GM12891 (cell line): ENCODE measurements around the gene KLHL3.

Source experiments
- DNase-seq: peaks from one replicate; pipeline ENCODE4 v3.0.0; 2011; ENCODE audit warnings: low spot score; ENCODE audit not compliant: insufficient read length
- FAIRE-seq: peaks from 2 replicates; lab custom pipeline; 2011; peaks lifted over from hg19 to GRCh38; lab: Jason Lieb, UNC
- PAX5 ChIP-seq: IDR thresholded peaks from 2 replicates; pipeline ENCODE4 v1.6.1; 2011; ENCODE audit warnings: low read length, moderate library complexity, mild to moderate bottlenecking; ENCODE audit not compliant: insufficient read depth, severe bottlenecking
- POLR2A ChIP-seq: IDR thresholded peaks from 2 replicates; pipeline ENCODE4 v1.6.1; 2011; ENCODE audit warnings: low read depth, low read length, control low read depth
- POLR2AphosphoS5 ChIP-seq: IDR thresholded peaks from 2 replicates; pipeline ENCODE4 v1.6.1; 2011; ENCODE audit warnings: low read depth, low read length, control low read depth
- POU2F2 ChIP-seq: IDR thresholded peaks from 2 replicates; pipeline ENCODE4 v1.6.1; 2011; ENCODE audit warnings: low read depth, mild to moderate bottlenecking, control low read depth, low read length, moderate library complexity
- SPI1 ChIP-seq: IDR thresholded peaks from 2 replicates; pipeline ENCODE4 v1.6.1; 2011; ENCODE audit warnings: low read depth, low read length, control low read depth
- TAF1 ChIP-seq: IDR thresholded peaks from 2 replicates; pipeline ENCODE4 v1.6.1; 2011; ENCODE audit warnings: low read depth, low read length, control low read depth

The KLHL3 gene

GRCh38 chr5:137699336-137700281 lies 36.3 kb downstream of the KLHL3 start:
- no peak for FAIRE-seq
- no peak for DNase-seq
- TF ChIP-seq POLR2AphosphoS5 (no peak), PAX5 (no peak), SPI1 (no peak), POU2F2 (no peak), TAF1 (no peak), POLR2A (no peak)

- no peak for DNase-seq
- FAIRE-seq: no peak
- TF ChIP-seq TAF1: no peak
- TF ChIP-seq SPI1: no peak
- TF ChIP-seq POLR2A: no peak
- TF ChIP-seq PAX5: no peak
- TF ChIP-seq POLR2AphosphoS5: no peak
- no peak for TF ChIP-seq POU2F2
Measured at GRCh38 chr5:137696481-137696880, 39.4 kb downstream of the KLHL3 start.

- FAIRE-seq: peak; percentile 5
- DNase-seq: no peak
- TF ChIP-seq PAX5 (no peak), POLR2AphosphoS5 (no peak), SPI1 (peak; percentile 71)
Measured at GRCh38 chr5:137695651-137696428, 40.0 kb downstream of the KLHL3 start.

GRCh38 chr5:137693951-137694721 lies 41.8 kb downstream of the KLHL3 start:
- TF ChIP-seq SPI1: no peak
- TF ChIP-seq POLR2AphosphoS5: no peak
- no peak for FAIRE-seq
- DNase-seq: no peak

- TF ChIP-seq TAF1 (no peak), POLR2AphosphoS5 (no peak), SPI1 (no peak), POLR2A (no peak), POU2F2 (no peak), PAX5 (no peak)
- DNase-seq (no peak), FAIRE-seq (no peak)
Measured at GRCh38 chr5:137693307-137693950, 42.5 kb downstream of the KLHL3 start.

- DNase-seq: no peak
- FAIRE-seq: no peak
- TF ChIP-seq PAX5 (no peak), POU2F2 (no peak), SPI1 (no peak), POLR2AphosphoS5 (no peak), TAF1 (no peak), POLR2A (no peak)
Measured at GRCh38 chr5:137689306-137689705, 46.6 kb downstream of the KLHL3 start.

GRCh38 chr5:137688210-137688840 lies 47.6 kb downstream of the KLHL3 start:
- DNase-seq (no peak), FAIRE-seq (no peak)

GRCh38 chr5:137684761-137685160 lies 51.1 kb downstream of the KLHL3 start:
- TF ChIP-seq POU2F2 (no peak), PAX5 (no peak), POLR2AphosphoS5 (no peak), TAF1 (no peak), POLR2A (no peak), SPI1 (no peak)
- FAIRE-seq (no peak), DNase-seq (no peak)

More at GRCh38 chr5:137688210-137688840, 47.6 kb downstream of the KLHL3 start:
- TF ChIP-seq POLR2AphosphoS5 (no peak), POLR2A (no peak)

GRCh38 chr5:137681191-137681590 lies 54.7 kb downstream of the KLHL3 start:
- DNase-seq (no peak), FAIRE-seq (no peak)
- TF ChIP-seq POLR2A (no peak), SPI1 (no peak), TAF1 (no peak), POU2F2 (no peak), POLR2AphosphoS5 (no peak), PAX5 (no peak)
